Adrenal gland (tissue), 12 donors: ENCODE data around the gene PRRT1B. TPM values are rescaled to one million over a fixed set of nuclear protein-coding genes. Genes with fewer than 3 reads are reported as not detected.

Experiments used
- DNase-seq, 7 donors: peaks; one replicate each; pipeline ENCODE4 v3.0.0-alpha.2; 2019 to 2020
- H3K27ac ChIP-seq, 5 donors: fragments of 200-600 bp; sonication (generic) in 4 of 5; 1 replicate in 3 of 5; 2 replicates in 2 of 5; pipeline versions ENCODE4 v1.5.1 to v1.8.0; 2016 to 2020; ENCODE audit warnings: mild to moderate bottlenecking in 1 of 5
- H3K27me3 ChIP-seq: fragments of 200-600 bp; 2 replicates; pipeline ENCODE4 v1.8.0; 2021
- H3K36me3 ChIP-seq, 2 donors: fragments of 200-600 bp; replicated peaks in 1 of 2; 1 replicate in 1 of 2; 2 replicates in 1 of 2; pipeline versions ENCODE4 v1.5.1 to v1.8.0; 2018 to 2022
- H3K4me1 ChIP-seq, 2 donors: fragments of 200-600 bp; replicated peaks in 1 of 2; 1 replicate in 1 of 2; 2 replicates in 1 of 2; pipeline versions ENCODE4 v1.5.1 to v1.8.0; 2018 to 2021
- H3K4me3 ChIP-seq, 4 donors: fragments of 200-600 bp; sonication (generic) in 3 of 4; one replicate each; pipeline ENCODE4 v1.5.1; 2016 to 2018
- H3K9me3 ChIP-seq, 3 donors: fragments of 200-600 bp; sonication (generic) in 1 of 3; replicated peaks in 1 of 3; 1 replicate in 2 of 3; 2 replicates in 1 of 3; pipeline versions ENCODE4 v1.5.1 to v1.8.0; 2016 to 2021
- CTCF ChIP-seq, 6 experiments: fragments of 450-650 bp in 4 of 6; fragments of 200-600 bp in 2 of 6; sonication (generic) in 1 of 6; IDR thresholded peaks; 1 replicate in 5 of 6; 2 replicates in 1 of 6; pipeline versions ENCODE4 v1.5.1 to v1.8.0; 2016 to 2021; ENCODE audit warnings: antibody characterized with exemption in 6 of 6, mild to moderate bottlenecking in 2 of 6, moderate library complexity in 1 of 6
- POLR2A ChIP-seq, 2 donors: fragments of 450-650 bp; IDR thresholded peaks; one replicate each; pipeline ENCODE4 v1.6.1; 2017; ENCODE audit warnings: antibody characterized with exemption in 2 of 2, mild to moderate bottlenecking in 2 of 2, moderate library complexity in 1 of 2
- WGBS, 4 donors: extraction: QIAGEN DNeasy Blood & Tissue Kit in 2 of 4; methylation state at CpG; one replicate each; pipeline versions ENCODE4 v1.1.5 to v1.1.7; 2013 to 2017; 5-methylcytosine and 5-hydroxymethylcytosine counted together
- intact Hi-C, 2 donors: fragments of 100-400 bp; cut with DNase I; formaldehyde crosslinking; loops; one replicate each; pipeline versions ENCODE4 v1.14.1 to v1.15.0; 2022 to 2023
- polyA plus RNA-seq, 3 donors: library from polyadenylated mRNA; stranded (reverse); fragments of 200-250 nt in 2 of 3; fragments of 350-450 nt in 1 of 3; fragmentation: Illumina TruSeq in 1 of 3; extraction: RNeasy Lipid Tissue Mini Kit (QIAGEN cat#74804) in 1 of 3; gene quantifications; one replicate each; pipeline ENCODE4 v1.2.3, GENCODE V29; 2013 to 2014
- total RNA-seq, 9 donors: library from RNA; depleted of rRNA in 4 of 9; stranded (reverse); fragments of >200 nt in 4 of 9; fragments of 120-200 nt in 1 of 9; fragmentation: NEBNext Ultra II Directional in 1 of 9; extraction: Animal tissue kit (Norgen Biotek cat#: 25700) in 1 of 9; gene quantifications; one replicate each; pipeline versions ENCODE4 v1.1.0 to v1.2.4, GENCODE V29; 2013 to 2023
- donor health status: healthy with polysubstance abuse.
- donor health status: Bipolar disorder and iron deficiency.
- donor health status: DM: yes; HTN: yes; CAD: no.
- donor health status: DM: no; HTN: no; CAD: no.
- donor health status: DM: no; HTN: no; CAD: no.
- donor health status: DM: yes; HTN: yes; CAD: no.

The PRRT1B gene
- total and polyA plus RNA-seq, 12 donors = not detected

- Histone ChIP-seq H3K27ac (no peak overlapping the region), H3K36me3 (peaks cover 0 to 47% of the 10 kb centered on the region in 2 donors), H3K4me1 (no peaks in the 10 kb centered on the region), H3K9me3 (no peaks in the 10 kb centered on the region), H3K4me3 (no peak overlapping the region), H3K27me3 (no peaks in the 10 kb centered on the region)
- WGBS, 4 donors = 90 to 98% (median 94%) methylated on average over 10 to 14 of the region's 14 CpGs
- no peak for DNase-seq
- TF ChIP-seq POLR2A (IDR thresholded peaks at IDR 0.05) (no peak), CTCF (IDR thresholded peaks at IDR 0.05) (no peak)
- intact Hi-C loops = loop anchor here in 1 of 2 donors (10.0 kb wide), 1 partner anchor 223 kb away; no protein-coding TSS in a partner anchor
Measured at GRCh38 chr9:131587906-131588305, 42.6 kb downstream of the PRRT1B start.

GRCh38 chr9:131588396-131588795 lies 43.1 kb downstream of the PRRT1B start:
- no peak overlapping the region for H3K27ac ChIP-seq
- WGBS, 4 donors = 95 to 100% (median 99%) methylated on average over 3 to 9 of the region's 9 CpGs
- DNase-seq = no peak
- TF ChIP-seq POLR2A (IDR thresholded peaks at IDR 0.05) = no peak
- TF ChIP-seq CTCF (IDR thresholded peaks at IDR 0.05) = no peak
- H3K36me3 ChIP-seq = peaks cover 0 to 43% of the 10 kb centered on the region in 2 donors
- no peak overlapping the region for H3K4me3 ChIP-seq
- no peaks in the 10 kb centered on the region for H3K27me3 ChIP-seq
- no peaks in the 10 kb centered on the region for H3K9me3 ChIP-seq
- intact Hi-C loops = loop anchor here in 1 of 2 donors (10.0 kb wide), 1 partner anchor 224 kb away; no protein-coding TSS in a partner anchor
- H3K4me1 ChIP-seq = no peaks in the 10 kb centered on the region

- Histone ChIP-seq H3K9me3 (no peaks in the 10 kb centered on the region), H3K4me3 (no peak overlapping the region), H3K27me3 (no peaks in the 10 kb centered on the region), H3K27ac (no peak overlapping the region), H3K36me3 (peaks cover 0 to 41% of the 10 kb centered on the region in 2 donors), H3K4me1 (no peaks in the 10 kb centered on the region)
- intact Hi-C loops = loop anchor here in 1 of 2 donors (10.0 kb wide), 1 partner anchor 224 kb away; no protein-coding TSS in a partner anchor
- TF ChIP-seq POLR2A (IDR thresholded peaks at IDR 0.05) (no peak), CTCF (IDR thresholded peaks at IDR 0.05) (no peak)
- DNase-seq = peak in 1 of 7 donors; percentile 14
- 86 to 95% (median 93%) methylated on average over 3 to 16 of the region's 16 CpGs for WGBS, 4 donors
Measured at GRCh38 chr9:131589124-131589711, 43.9 kb downstream of the PRRT1B start.

- H3K4me3 ChIP-seq = no peak overlapping the region
- DNase-seq = no peak
- TF ChIP-seq POLR2A (IDR thresholded peaks at IDR 0.05) = no peak
- no peak for TF ChIP-seq CTCF (IDR thresholded peaks at IDR 0.05)
- H3K27me3 ChIP-seq = no peaks in the 10 kb centered on the region
- intact Hi-C loops = loop anchor here (2.0 to 10.0 kb wide), 2 partner anchors 151 to 225 kb away; partner anchors contain the start of gene RAPGEF1 (in 2 of the 2)
- H3K36me3 ChIP-seq = peaks cover 0 to 41% of the 10 kb centered on the region in 2 donors
- H3K9me3 ChIP-seq = no peaks in the 10 kb centered on the region
- no peak overlapping the region for H3K27ac ChIP-seq
- 89 to 96% (median 93%) methylated on average over 13 to 14 of the region's 14 CpGs for WGBS, 4 donors
- no peaks in the 10 kb centered on the region for H3K4me1 ChIP-seq
Measured at GRCh38 chr9:131589993-131590392, 44.7 kb downstream of the PRRT1B start.
